LoVo (cell line): ENCODE data around the gene OSBPL6.
A peak's percentile ranks its signal among the peaks of the same experiment; 100 is the strongest.

ENCODE experiments used
- DNase-seq: peaks from one replicate; pipeline ENCODE4 v3.0.0-alpha.2; 2016; ENCODE audit warnings: low spot score

OSBPL6 gene

GRCh38 chr2:178238750-178239149, 44.4 kb downstream of the OSBPL6 start:
- no peak for DNase-seq

- DNase-seq: peak; percentile 24
Observed at GRCh38 chr2:178241844-178242551, 47.7 kb downstream of the OSBPL6 start.

- no peak for DNase-seq
Observed at GRCh38 chr2:178242552-178242883, 48.2 kb downstream of the OSBPL6 start.

GRCh38 chr2:178243961-178244360, 49.6 kb downstream of the OSBPL6 start:
- DNase-seq: no peak

GRCh38 chr2:178244777-178245176, 50.5 kb downstream of the OSBPL6 start:
- DNase-seq: no peak

GRCh38 chr2:178246696-178247095, 52.4 kb downstream of the OSBPL6 start:
- DNase-seq: no peak

GRCh38 chr2:178247250-178247649, 52.9 kb downstream of the OSBPL6 start:
- no peak for DNase-seq

- no peak for DNase-seq
Observed at GRCh38 chr2:178250429-178250828, 56.1 kb downstream of the OSBPL6 start.

GRCh38 chr2:178251151-178251955, 57.0 kb downstream of the OSBPL6 start:
- DNase-seq: no peak

- no peak for DNase-seq
Observed at GRCh38 chr2:178256382-178257042, 62.2 kb downstream of the OSBPL6 start.

- DNase-seq: no peak
Observed at GRCh38 chr2:178257127-178257526, 62.8 kb downstream of the OSBPL6 start.

GRCh38 chr2:178258916-178259315, 64.6 kb downstream of the OSBPL6 start:
- no peak for DNase-seq

- no peak for DNase-seq
Observed at GRCh38 chr2:178263159-178263860, 69.0 kb downstream of the OSBPL6 start.

GRCh38 chr2:178264211-178264610, 69.9 kb downstream of the OSBPL6 start:
- no peak for DNase-seq

GRCh38 chr2:178265851-178266250, 71.5 kb downstream of the OSBPL6 start:
- DNase-seq: no peak

- DNase-seq: no peak
Observed at GRCh38 chr2:178266445-178266844, 72.1 kb downstream of the OSBPL6 start.

- no peak for DNase-seq
Observed at GRCh38 chr2:178267660-178268059, 73.3 kb downstream of the OSBPL6 start.

GRCh38 chr2:178268435-178268834, 74.1 kb downstream of the OSBPL6 start:
- no peak for DNase-seq

GRCh38 chr2:178269438-178270224, 75.3 kb downstream of the OSBPL6 start:
- DNase-seq: no peak

GRCh38 chr2:178270338-178270737, 76.0 kb downstream of the OSBPL6 start:
- no peak for DNase-seq

GRCh38 chr2:178271094-178271493, 76.8 kb downstream of the OSBPL6 start:
- DNase-seq: no peak
